ENCODE data around the gene TMEM120B.
"Not testable (repeated sequence)": the region's sequence is repeated elsewhere in the genome, so short reads cannot be mapped to it uniquely, and the experiment has no call there.

The TMEM120B gene

GRCh38 chr12:121731473-121731872 is 18.9 kb downstream of the TMEM120B start:
- CTCF ChIA-PET: no interaction called here
- DNase-seq (ENCODE audit: low spot score): no peak
- TF ChIP-seq CTCF (conservative IDR thresholded peaks at IDR 0.05; ENCODE audit: low read depth): no peak
- POLR2A ChIA-PET (ENCODE audit: low non-redundant PET): no interaction called here
- H3K27ac ChIP-seq: no peak overlapping the region

DNA sequence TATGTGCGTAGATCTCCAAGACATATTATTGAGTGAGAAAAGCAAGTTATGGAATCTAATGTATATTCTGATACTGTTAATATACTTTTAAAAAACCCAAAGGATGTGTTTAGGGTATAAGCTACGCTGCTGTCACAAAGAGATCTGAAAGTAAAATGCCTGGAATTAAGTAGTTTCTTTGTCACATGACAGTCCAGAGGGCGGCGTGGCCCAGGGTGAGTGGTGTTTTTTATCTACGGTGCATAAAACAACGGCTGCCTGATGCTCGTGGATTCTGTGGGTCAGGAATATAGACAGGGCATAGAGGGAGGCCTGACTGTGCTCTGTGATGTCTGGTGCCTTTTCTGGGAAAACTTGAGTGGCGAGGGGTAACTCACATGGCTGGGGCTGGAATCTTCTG is 21.3 kb downstream of the TMEM120B start:
- no peak for DNase-seq (ENCODE audit: low spot score)
- no peak overlapping the region for H3K27ac ChIP-seq
- ChIA-PET POLR2A (ENCODE audit: low non-redundant PET) (no interaction called here), CTCF (no interaction called here)
- no peak for TF ChIP-seq CTCF (conservative IDR thresholded peaks at IDR 0.05; ENCODE audit: low read depth)

DNA sequence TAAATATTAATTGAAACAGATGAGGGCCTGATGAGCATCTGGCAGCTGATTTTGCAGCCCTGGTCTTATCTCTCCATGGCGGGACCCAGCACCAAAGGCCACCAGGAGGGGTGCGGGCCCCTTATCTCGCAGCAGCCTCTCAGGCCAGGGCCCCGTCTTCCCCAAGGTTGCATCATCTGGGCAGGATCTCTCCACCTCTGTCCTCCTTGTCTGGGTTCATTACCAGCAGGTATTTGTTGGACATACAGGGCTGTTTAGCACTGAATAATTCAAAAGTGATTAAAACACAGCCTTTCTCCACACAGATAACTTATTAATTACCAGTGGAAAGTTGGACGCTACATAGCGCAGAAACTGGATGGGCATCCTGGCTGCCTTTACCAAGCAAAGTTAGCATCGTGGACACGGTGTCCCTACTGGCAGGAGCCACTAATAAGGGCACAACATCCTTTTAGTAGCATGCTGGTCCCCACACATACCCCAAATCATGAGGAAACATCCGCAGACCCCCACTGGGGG is 25.8 kb downstream of the TMEM120B start:
- CTCF ChIA-PET: no interaction called here

DNA sequence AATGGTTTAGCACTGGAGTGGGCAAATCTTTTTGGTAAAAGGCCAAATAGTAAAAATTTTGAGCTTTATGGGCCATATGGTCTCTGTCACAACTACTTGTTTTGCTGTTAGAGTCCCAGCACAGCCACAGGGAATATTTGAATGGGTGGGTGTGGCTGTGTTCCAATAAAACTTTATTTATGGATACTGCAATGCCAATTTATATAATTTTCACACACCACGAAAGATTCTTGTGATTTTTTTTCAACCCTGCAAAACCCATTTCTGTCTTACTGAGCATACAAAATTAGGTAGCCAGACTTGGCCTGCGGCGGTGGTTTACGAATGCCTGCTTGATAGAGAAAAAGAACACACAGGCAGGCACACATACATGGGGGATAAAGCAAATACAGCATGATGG is 28.3 kb downstream of the TMEM120B start:
- POLR2A ChIA-PET (ENCODE audit: low non-redundant PET): no interaction called here
- DNase-seq (ENCODE audit: low spot score): no peak
- CTCF ChIA-PET: no interaction called here
- TF ChIP-seq CTCF (conservative IDR thresholded peaks at IDR 0.05; ENCODE audit: low read depth): no peak
- no peak overlapping the region for H3K27ac ChIP-seq

More for the DNA sequence above, 25.8 kb downstream of the TMEM120B start:
- POLR2A ChIA-PET (ENCODE audit: low non-redundant PET): interaction anchor here (0.7 kb wide), 1 partner anchor 716 kb away, joined by 8 read pairs; no protein-coding TSS in a partner anchor
- H3K27ac ChIP-seq: 0 out of 2 replicates have a peak overlapping the region, but pooled peaks have one; percentile 6
- no peak for TF ChIP-seq CTCF (conservative IDR thresholded peaks at IDR 0.05; ENCODE audit: low read depth)
- DNase-seq (ENCODE audit: low spot score): no peak

- ChIA-PET CTCF (no interaction called here), POLR2A (ENCODE audit: low non-redundant PET) (no interaction called here)
- H3K27ac ChIP-seq: no peak overlapping the region
- DNase-seq (ENCODE audit: low spot score): no peak
- no peak for TF ChIP-seq CTCF (conservative IDR thresholded peaks at IDR 0.05; ENCODE audit: low read depth)
Observed at GRCh38 chr12:121741743-121742142, 29.2 kb downstream of the TMEM120B start.

DNA sequence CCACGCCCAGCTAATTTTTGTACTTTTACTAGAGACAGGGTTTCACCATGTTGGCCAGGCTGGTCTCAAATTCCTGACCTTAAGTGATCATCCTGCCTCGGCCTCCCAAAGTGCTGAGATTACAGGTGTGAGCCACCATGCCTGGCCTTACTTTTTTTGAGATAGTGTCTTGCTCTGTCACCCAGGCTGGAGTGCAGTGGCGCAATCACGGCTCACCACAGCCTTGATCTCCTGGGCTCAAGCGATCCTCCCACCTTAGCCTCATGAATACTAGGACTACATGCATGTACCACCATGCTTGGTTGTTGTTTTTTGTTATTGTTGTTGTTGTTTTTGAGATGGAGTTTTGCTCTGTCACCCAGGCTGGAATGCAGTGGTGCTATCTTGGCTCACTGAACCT is 33.0 kb downstream of the TMEM120B start:
- DNase-seq (ENCODE audit: low spot score); CTCF ChIA-PET; POLR2A ChIA-PET (ENCODE audit: low non-redundant PET); H3K27ac ChIP-seq: not testable (repeated sequence)

GRCh38 chr12:121748218-121748570 is 35.6 kb downstream of the TMEM120B start:
- no peak for DNase-seq (ENCODE audit: low spot score)
- ChIA-PET POLR2A (ENCODE audit: low non-redundant PET) (no interaction called here), CTCF (no interaction called here)
- peak overlapping the region; percentile 62 for H3K27ac ChIP-seq
- no peak for TF ChIP-seq CTCF (conservative IDR thresholded peaks at IDR 0.05; ENCODE audit: low read depth)
